HepG2 (cell line): ENCODE measurements around the gene PEX12. TPM values are rescaled to one million over a fixed set of nuclear protein-coding genes. Genes with fewer than 3 reads are reported as not detected.

Source experiments
- AHR ChIP-seq: IDR thresholded peaks from 2 replicates; pipeline ENCODE4 v1.6.1; 2018; ENCODE audit warnings: missing genetic modification reagents, missing compliant biosample characterization
- BCL6 ChIP-seq: IDR thresholded peaks from 2 replicates; pipeline ENCODE4 v1.6.1; 2016; ENCODE audit warnings: missing genetic modification reagents, missing compliant biosample characterization
- CBX1 ChIP-seq: IDR thresholded peaks from one replicate; pipeline ENCODE4 v1.6.1; 2016; ENCODE audit warnings: antibody characterized with exemption, low read depth
- ELF4 ChIP-seq: sonication (generic); formaldehyde crosslinking; IDR thresholded peaks from 2 replicates; pipeline ENCODE4 v1.5.0; 2020; ENCODE audit warnings: missing genetic modification reagents, mild to moderate bottlenecking, moderate library complexity, borderline replicate concordance
- GABPA ChIP-seq, 2 experiments: IDR thresholded peaks; 2 replicates each; pipeline ENCODE4 v1.6.1; 2011 to 2016; ENCODE audit warnings: low read depth in 2 of 2, low read length in 1 of 2, missing biosample characterization in 1 of 2, missing genetic modification characterization in 1 of 2
- KDM5A ChIP-seq: fragments of 200-600 bp; sonication (generic); IDR thresholded peaks from 2 replicates; pipeline ENCODE4 v1.7.0; 2018; ENCODE audit warnings: antibody characterized with exemption, mild to moderate bottlenecking, low read length, borderline replicate concordance
- MAFK ChIP-seq, 2 experiments: IDR thresholded peaks in 1 of 2; conservative IDR thresholded peaks in 1 of 2; 2 replicates each; pipeline ENCODE4 v1.6.1; 2011; ENCODE audit warnings: improper control_type of control experiment in 2 of 2, low read length in 2 of 2
- MEF2D ChIP-seq: sonication (generic); formaldehyde crosslinking; IDR thresholded peaks from 2 replicates; pipeline ENCODE4 v1.5.1; 2020; ENCODE audit warnings: mild to moderate bottlenecking, missing genetic modification reagents
- SOX13 ChIP-seq, 3 experiments: fragments of 450-650 bp in 1 of 3; sonication (generic) in 1 of 3; formaldehyde crosslinking in 1 of 3; IDR thresholded peaks in 2 of 3; conservative IDR thresholded peaks in 1 of 3; 2 replicates each; pipeline versions ENCODE4 v1.5.0 to v1.6.1; 2016 to 2020; ENCODE audit warnings: antibody characterized with exemption in 1 of 3, mild to moderate bottlenecking in 1 of 3, missing compliant biosample characterization in 1 of 3, missing genetic modification reagents in 1 of 3, moderate library complexity in 1 of 3
- ZC3H13 ChIP-seq: sonication (generic); formaldehyde crosslinking; IDR thresholded peaks from 2 replicates; pipeline ENCODE4 v1.8.1; 2023; ENCODE audit warnings: mild to moderate bottlenecking, missing genetic modification reagents, moderate library complexity
- ZFP90 ChIP-seq: sonication (generic); formaldehyde crosslinking; IDR thresholded peaks from 2 replicates; pipeline ENCODE4 v1.8.0; 2022; ENCODE audit warnings: missing genetic modification reagents, mild to moderate bottlenecking, inconsistent platforms, borderline replicate concordance
- ZNF20 ChIP-seq: sonication (generic); formaldehyde crosslinking; IDR thresholded peaks from 2 replicates; pipeline ENCODE4 v1.4.0; 2020; ENCODE audit warnings: mild to moderate bottlenecking, moderate library complexity, missing genetic modification reagents
- ZNF766 ChIP-seq: sonication (generic); formaldehyde crosslinking; IDR thresholded peaks from 2 replicates; pipeline ENCODE4 v1.5.0; 2020; ENCODE audit warnings: missing genetic modification reagents, borderline replicate concordance
- polyA plus RNA-seq, 8 experiments: library from polyadenylated mRNA; depleted of rRNA in 3 of 8; stranded (reverse) in 7 of 8; unstranded in 1 of 8; fragments of >200 nt; fragmentation: Illumina TruSeq in 4 of 8; extraction: Trizol in 4 of 8; gene quantifications; 2 replicates each; pipeline versions ENCODE4 v1.2.1 to v1.2.3, GENCODE V29; 2011 to 2016; ENCODE audit warnings: low read depth in 4 of 8, missing spikeins in 1 of 8, mixed read lengths in 1 of 8; ENCODE audit not compliant: insufficient read depth in 1 of 8
- total RNA-seq, 5 experiments: library from RNA; depleted of rRNA; stranded (reverse); fragments of >200 nt; fragmentation: Illumina TruSeq; extraction: Trizol; gene quantifications; 2 replicates each; pipeline ENCODE4 v1.2.3, GENCODE V29; 2016; ENCODE audit warnings: low read depth in 1 of 5
- TF ChIP-seq, protein P1 (sequence below): sonication (generic); formaldehyde crosslinking; IDR thresholded peaks from 2 replicates; pipeline ENCODE4 v1.8.0; 2022; ENCODE audit warnings: mild to moderate bottlenecking, missing genetic modification reagents; ENCODE audit not compliant: insufficient replicate concordance
- TF ChIP-seq, protein P2 (sequence below): sonication (generic); formaldehyde crosslinking; IDR thresholded peaks from 2 replicates; pipeline ENCODE4 v1.5.1; 2020; ENCODE audit warnings: missing genetic modification reagents, mild to moderate bottlenecking, borderline replicate concordance
- TF ChIP-seq, protein P3 (sequence below): sonication (generic); formaldehyde crosslinking; IDR thresholded peaks from 2 replicates; pipeline ENCODE4 v1.5.0; 2020; ENCODE audit warnings: missing genetic modification reagents
- TF ChIP-seq, protein P4 (sequence below): sonication (generic); formaldehyde crosslinking; IDR thresholded peaks from 2 replicates; pipeline ENCODE4 v1.4.0; 2020; ENCODE audit warnings: mild to moderate bottlenecking, missing genetic modification reagents
- TF ChIP-seq, protein P5 (sequence below): sonication (generic); formaldehyde crosslinking; IDR thresholded peaks from 2 replicates; pipeline ENCODE4 v1.9.0; 2022; ENCODE audit warnings: missing genetic modification reagents, mild to moderate bottlenecking, borderline replicate concordance

The PEX12 gene
- total and polyA plus RNA-seq, 2 of the 13 experiments (the other 11 are each of a cell fraction or from before 2014, with no cell fraction given), result 5.1 to 11.9 TPM

DNA sequence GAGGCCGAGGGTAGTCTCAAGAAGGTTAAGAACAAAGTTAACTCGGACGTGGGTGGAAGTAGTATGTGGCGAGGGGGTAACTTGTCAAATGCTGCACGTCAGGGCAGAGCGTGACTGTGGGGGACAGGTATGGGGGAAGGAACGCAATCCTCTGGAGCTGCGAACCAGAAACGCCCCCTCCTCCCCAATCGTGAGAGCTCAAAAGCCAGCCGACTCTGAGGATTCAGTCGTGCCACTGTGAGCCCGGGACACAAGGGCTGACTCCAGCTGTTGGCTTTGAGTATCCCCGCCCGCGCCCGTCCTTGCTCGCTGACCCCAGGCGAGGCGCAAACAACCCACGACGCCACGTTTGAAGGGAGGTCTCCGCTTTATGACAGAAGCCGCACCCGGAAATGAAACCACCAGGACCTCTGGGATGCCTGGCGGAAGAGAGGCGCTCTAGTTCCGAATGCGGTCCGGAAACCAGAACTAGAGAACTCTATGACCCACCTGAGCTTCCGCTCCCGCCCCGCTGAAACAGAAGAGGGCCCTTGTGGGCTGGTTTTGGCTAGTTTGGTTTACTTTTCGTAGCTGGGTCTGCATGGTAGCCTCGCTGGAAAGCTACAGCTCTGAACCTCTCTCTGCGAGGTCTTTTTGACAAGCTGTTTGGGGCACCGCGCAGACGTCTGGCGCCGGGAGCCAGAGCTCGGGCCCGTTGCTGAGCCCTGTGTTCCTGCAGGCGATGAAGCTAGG is at the start of gene PEX12 (continued):
- TF ChIP-seq, protein P1, sequence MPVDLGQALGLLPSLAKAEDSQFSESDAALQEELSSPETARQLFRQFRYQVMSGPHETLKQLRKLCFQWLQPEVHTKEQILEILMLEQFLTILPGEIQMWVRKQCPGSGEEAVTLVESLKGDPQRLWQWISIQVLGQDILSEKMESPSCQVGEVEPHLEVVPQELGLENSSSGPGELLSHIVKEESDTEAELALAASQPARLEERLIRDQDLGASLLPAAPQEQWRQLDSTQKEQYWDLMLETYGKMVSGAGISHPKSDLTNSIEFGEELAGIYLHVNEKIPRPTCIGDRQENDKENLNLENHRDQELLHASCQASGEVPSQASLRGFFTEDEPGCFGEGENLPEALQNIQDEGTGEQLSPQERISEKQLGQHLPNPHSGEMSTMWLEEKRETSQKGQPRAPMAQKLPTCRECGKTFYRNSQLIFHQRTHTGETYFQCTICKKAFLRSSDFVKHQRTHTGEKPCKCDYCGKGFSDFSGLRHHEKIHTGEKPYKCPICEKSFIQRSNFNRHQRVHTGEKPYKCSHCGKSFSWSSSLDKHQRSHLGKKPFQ (CRISPR knock-in tag), result no peak
- TF ChIP-seq AHR (CRISPR knock-in tag), result 0 out of 2 replicates have a peak, but pooled peaks have one; percentile 30
- peak; percentile 91 for TF ChIP-seq GABPA (IDR thresholded peaks at IDR 0.05; ENCODE audit: low read depth, low read length)
- peak; percentile 99 for TF ChIP-seq GABPA (CRISPR knock-in tag; IDR thresholded peaks at IDR 0.05; ENCODE audit: low read depth)
- TF ChIP-seq, protein P2, sequence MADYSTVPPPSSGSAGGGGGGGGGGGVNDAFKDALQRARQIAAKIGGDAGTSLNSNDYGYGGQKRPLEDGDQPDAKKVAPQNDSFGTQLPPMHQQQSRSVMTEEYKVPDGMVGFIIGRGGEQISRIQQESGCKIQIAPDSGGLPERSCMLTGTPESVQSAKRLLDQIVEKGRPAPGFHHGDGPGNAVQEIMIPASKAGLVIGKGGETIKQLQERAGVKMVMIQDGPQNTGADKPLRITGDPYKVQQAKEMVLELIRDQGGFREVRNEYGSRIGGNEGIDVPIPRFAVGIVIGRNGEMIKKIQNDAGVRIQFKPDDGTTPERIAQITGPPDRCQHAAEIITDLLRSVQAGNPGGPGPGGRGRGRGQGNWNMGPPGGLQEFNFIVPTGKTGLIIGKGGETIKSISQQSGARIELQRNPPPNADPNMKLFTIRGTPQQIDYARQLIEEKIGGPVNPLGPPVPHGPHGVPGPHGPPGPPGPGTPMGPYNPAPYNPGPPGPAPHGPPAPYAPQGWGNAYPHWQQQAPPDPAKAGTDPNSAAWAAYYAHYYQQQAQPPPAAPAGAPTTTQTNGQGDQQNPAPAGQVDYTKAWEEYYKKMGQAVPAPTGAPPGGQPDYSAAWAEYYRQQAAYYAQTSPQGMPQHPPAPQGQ (CRISPR knock-in tag), result no peak
- TF ChIP-seq, protein P3, sequence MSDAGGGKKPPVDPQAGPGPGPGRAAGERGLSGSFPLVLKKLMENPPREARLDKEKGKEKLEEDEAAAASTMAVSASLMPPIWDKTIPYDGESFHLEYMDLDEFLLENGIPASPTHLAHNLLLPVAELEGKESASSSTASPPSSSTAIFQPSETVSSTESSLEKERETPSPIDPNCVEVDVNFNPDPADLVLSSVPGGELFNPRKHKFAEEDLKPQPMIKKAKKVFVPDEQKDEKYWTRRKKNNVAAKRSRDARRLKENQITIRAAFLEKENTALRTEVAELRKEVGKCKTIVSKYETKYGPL (CRISPR knock-in tag), result no peak
- TF ChIP-seq MAFK (conservative IDR thresholded peaks at IDR 0.05 in 1 of 2, IDR thresholded peaks at IDR 0.05 in 1 of 2; ENCODE audit: low read length in 2 of 2), result no peak
- TF ChIP-seq CBX1, result no peak
- TF ChIP-seq ZFP90, result 0 out of 2 replicates have a peak, but pooled peaks have one; percentile 53
- 0 out of 2 replicates have a peak, but pooled peaks have one; percentile 62 for TF ChIP-seq ZC3H13 (CRISPR knock-in tag)
- TF ChIP-seq, protein P4, sequence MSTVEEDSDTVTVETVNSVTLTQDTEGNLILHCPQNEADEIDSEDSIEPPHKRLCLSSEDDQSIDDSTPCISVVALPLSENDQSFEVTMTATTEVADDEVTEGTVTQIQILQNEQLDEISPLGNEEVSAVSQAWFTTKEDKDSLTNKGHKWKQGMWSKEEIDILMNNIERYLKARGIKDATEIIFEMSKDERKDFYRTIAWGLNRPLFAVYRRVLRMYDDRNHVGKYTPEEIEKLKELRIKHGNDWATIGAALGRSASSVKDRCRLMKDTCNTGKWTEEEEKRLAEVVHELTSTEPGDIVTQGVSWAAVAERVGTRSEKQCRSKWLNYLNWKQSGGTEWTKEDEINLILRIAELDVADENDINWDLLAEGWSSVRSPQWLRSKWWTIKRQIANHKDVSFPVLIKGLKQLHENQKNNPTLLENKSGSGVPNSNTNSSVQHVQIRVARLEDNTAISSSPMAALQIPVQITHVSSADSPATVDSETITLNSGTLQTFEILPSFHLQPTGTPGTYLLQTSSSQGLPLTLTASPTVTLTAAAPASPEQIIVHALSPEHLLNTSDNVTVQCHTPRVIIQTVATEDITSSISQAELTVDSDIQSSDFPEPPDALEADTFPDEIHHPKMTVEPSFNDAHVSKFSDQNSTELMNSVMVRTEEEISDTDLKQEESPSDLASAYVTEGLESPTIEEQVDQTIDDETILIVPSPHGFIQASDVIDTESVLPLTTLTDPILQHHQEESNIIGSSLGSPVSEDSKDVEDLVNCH, result no peak
- peak; percentile 94; the same call in 1 of the 2 replicates for TF ChIP-seq ELF4 (CRISPR knock-in tag)
- TF ChIP-seq SOX13 (IDR thresholded peaks at IDR 0.05), result no peak
- 0 out of 4 replicates have a peak, but pooled peaks of 1 of the 2 experiments have one; percentile 33 for TF ChIP-seq SOX13 (CRISPR knock-in tag; conservative IDR thresholded peaks at IDR 0.05 in 1 of 2, IDR thresholded peaks at IDR 0.05 in 1 of 2)
- no peak for TF ChIP-seq ZNF20 (CRISPR knock-in tag)
- TF ChIP-seq, protein P5, sequence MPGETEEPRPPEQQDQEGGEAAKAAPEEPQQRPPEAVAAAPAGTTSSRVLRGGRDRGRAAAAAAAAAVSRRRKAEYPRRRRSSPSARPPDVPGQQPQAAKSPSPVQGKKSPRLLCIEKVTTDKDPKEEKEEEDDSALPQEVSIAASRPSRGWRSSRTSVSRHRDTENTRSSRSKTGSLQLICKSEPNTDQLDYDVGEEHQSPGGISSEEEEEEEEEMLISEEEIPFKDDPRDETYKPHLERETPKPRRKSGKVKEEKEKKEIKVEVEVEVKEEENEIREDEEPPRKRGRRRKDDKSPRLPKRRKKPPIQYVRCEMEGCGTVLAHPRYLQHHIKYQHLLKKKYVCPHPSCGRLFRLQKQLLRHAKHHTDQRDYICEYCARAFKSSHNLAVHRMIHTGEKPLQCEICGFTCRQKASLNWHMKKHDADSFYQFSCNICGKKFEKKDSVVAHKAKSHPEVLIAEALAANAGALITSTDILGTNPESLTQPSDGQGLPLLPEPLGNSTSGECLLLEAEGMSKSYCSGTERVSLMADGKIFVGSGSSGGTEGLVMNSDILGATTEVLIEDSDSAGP, result peak; percentile 52; the same call in 1 of the 2 replicates
- peak; percentile 81 for TF ChIP-seq MEF2D (CRISPR knock-in tag)
- TF ChIP-seq ZNF766 (CRISPR knock-in tag), result 0 out of 2 replicates have a peak, but pooled peaks have one; percentile 86
- TF ChIP-seq KDM5A, result peak; percentile 76
- peak; percentile 39; the same call in 1 of the 2 replicates for TF ChIP-seq BCL6 (CRISPR knock-in tag)
